OCI-LY1 (cell line): ENCODE measurements around the gene MBNL1.

Source experiments
- H2AFZ ChIP-seq: fragments of 200-600 bp; sonication (generic), shearing (Covaris generic); 2 replicates; pipeline ENCODE4 v1.6.0; 2014; ENCODE audit warnings: antibody characterized with exemption, mild to moderate bottlenecking, low read length
- H3F3A ChIP-seq: fragments of 200-600 bp; sonication (generic), shearing (Covaris generic); 2 replicates; pipeline ENCODE4 v1.6.0; 2014; ENCODE audit warnings: mild to moderate bottlenecking, antibody characterized with exemption, low read length, moderate library complexity; ENCODE audit not compliant: insufficient read depth
- H3K27ac ChIP-seq: fragments of 200-600 bp; sonication (generic); 2 replicates; pipeline ENCODE4 v1.5.1; 2014; ENCODE audit warnings: low read length, mixed run types, mild to moderate bottlenecking, low read depth; ENCODE audit not compliant: poor library complexity, severe bottlenecking
- H3K27me3 ChIP-seq: fragments of 200-600 bp; sonication (generic); 2 replicates; pipeline ENCODE4 v1.6.0; 2014; ENCODE audit warnings: antibody characterized with exemption, mild to moderate bottlenecking, low read length, moderate library complexity; ENCODE audit not compliant: insufficient read depth
- H3K36me3 ChIP-seq: fragments of 200-600 bp; sonication (generic); 2 replicates; pipeline ENCODE4 v1.6.1; 2014; ENCODE audit warnings: mild to moderate bottlenecking, antibody characterized with exemption, low read length, moderate library complexity, mixed read lengths; ENCODE audit not compliant: insufficient read depth
- H3K4me1 ChIP-seq: fragments of 200-600 bp; sonication (generic); 2 replicates; pipeline ENCODE4 v1.5.1; 2014; ENCODE audit warnings: mild to moderate bottlenecking, low read length, moderate library complexity; ENCODE audit not compliant: insufficient read depth, severe bottlenecking
- H3K4me2 ChIP-seq: fragments of 200-600 bp; sonication (generic), shearing (Covaris generic); 2 replicates; pipeline ENCODE4 v1.6.1; 2014; ENCODE audit warnings: low read length
- H3K4me3 ChIP-seq: fragments of 200-600 bp; sonication (generic); 2 replicates; pipeline ENCODE4 v1.5.1; 2014; ENCODE audit warnings: low read length, low read depth, mild to moderate bottlenecking, mixed read lengths; ENCODE audit not compliant: poor library complexity, severe bottlenecking
- H3K79me2 ChIP-seq: fragments of 200-600 bp; shearing (Covaris generic); 2 replicates; pipeline ENCODE4 v1.6.1; 2016; ENCODE audit warnings: mixed run types, low read length, mixed read lengths; ENCODE audit not compliant: insufficient read depth
- H3K9ac ChIP-seq: fragments of 200-600 bp; sonication (generic), shearing (Covaris generic); 2 replicates; pipeline ENCODE4 v1.6.1; 2014; ENCODE audit warnings: mild to moderate bottlenecking, low read length, mixed read lengths
- H3K9me2 ChIP-seq: fragments of 200-600 bp; sonication (generic), shearing (Covaris generic); 2 replicates; pipeline ENCODE4 v1.6.1; 2014; ENCODE audit warnings: low read depth, mild to moderate bottlenecking, low read length, mixed read lengths
- H3K9me3 ChIP-seq: fragments of 200-600 bp; shearing (Covaris generic); 2 replicates; pipeline ENCODE4 v1.6.1; 2014; ENCODE audit warnings: low read length, mixed read lengths
- H4K20me1 ChIP-seq: fragments of 200-600 bp; sonication (generic), shearing (Covaris generic); 2 replicates; pipeline ENCODE4 v1.6.0; 2016; ENCODE audit warnings: mild to moderate bottlenecking, low read length; ENCODE audit not compliant: insufficient read depth
- EZH2 ChIP-seq: fragments of 200-600 bp; sonication (generic), shearing (Covaris generic); IDR thresholded peaks from 2 replicates; pipeline ENCODE4 v1.8.0; 2017; ENCODE audit warnings: borderline replicate concordance, mixed run types, mild to moderate bottlenecking, antibody characterized with exemption, low read length, moderate library complexity, mixed read lengths
- TF ChIP-seq, protein P1 (sequence below): fragments of 200-600 bp; sonication (generic), shearing (Covaris generic); IDR thresholded peaks from 2 replicates; pipeline ENCODE4 v1.5.1; 2017; ENCODE audit warnings: mild to moderate bottlenecking, antibody characterized with exemption, low read length, moderate library complexity, mixed read lengths

Gene MBNL1

DNA sequence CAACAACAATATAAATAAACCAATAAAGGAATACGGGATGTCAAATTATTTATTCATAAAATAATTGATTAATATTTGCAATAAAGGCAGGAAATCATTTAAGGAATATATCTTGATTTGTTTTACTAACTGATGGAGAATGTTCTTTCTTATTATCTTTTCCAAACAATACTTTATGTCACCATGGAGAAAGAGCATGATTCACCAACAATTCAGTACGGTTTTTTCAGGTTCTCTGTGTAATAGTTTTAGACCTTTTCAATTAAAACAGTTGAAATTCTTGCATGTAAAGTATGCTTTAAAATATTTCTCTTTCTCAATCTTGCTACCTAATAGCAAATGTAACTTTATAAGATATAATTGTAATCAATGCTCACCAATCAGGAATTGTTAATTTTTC lies 41.7 kb upstream of the MBNL1 start:
- Histone ChIP-seq H4K20me1 (no peaks in the 10 kb centered on the region), H3K79me2 (no peaks in the 10 kb centered on the region), H3K9me3 (no peaks in the 10 kb centered on the region), H3K27me3 (no peaks in the 10 kb centered on the region), H3F3A (no peaks in the 10 kb centered on the region), H3K27ac (no peak overlapping the region), H2AFZ (no peak overlapping the region), H3K4me3 (no peak overlapping the region), H3K36me3 (no peaks in the 10 kb centered on the region), H3K4me1 (peaks cover 22% of the 10 kb centered on the region), H3K9ac (no peak overlapping the region), H3K4me2 (no peak overlapping the region), H3K9me2 (no peaks in the 10 kb centered on the region)
- no peak for TF ChIP-seq EZH2
- TF ChIP-seq, protein P1, sequence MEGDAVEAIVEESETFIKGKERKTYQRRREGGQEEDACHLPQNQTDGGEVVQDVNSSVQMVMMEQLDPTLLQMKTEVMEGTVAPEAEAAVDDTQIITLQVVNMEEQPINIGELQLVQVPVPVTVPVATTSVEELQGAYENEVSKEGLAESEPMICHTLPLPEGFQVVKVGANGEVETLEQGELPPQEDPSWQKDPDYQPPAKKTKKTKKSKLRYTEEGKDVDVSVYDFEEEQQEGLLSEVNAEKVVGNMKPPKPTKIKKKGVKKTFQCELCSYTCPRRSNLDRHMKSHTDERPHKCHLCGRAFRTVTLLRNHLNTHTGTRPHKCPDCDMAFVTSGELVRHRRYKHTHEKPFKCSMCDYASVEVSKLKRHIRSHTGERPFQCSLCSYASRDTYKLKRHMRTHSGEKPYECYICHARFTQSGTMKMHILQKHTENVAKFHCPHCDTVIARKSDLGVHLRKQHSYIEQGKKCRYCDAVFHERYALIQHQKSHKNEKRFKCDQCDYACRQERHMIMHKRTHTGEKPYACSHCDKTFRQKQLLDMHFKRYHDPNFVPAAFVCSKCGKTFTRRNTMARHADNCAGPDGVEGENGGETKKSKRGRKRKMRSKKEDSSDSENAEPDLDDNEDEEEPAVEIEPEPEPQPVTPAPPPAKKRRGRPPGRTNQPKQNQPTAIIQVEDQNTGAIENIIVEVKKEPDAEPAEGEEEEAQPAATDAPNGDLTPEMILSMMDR: no peak

DNA sequence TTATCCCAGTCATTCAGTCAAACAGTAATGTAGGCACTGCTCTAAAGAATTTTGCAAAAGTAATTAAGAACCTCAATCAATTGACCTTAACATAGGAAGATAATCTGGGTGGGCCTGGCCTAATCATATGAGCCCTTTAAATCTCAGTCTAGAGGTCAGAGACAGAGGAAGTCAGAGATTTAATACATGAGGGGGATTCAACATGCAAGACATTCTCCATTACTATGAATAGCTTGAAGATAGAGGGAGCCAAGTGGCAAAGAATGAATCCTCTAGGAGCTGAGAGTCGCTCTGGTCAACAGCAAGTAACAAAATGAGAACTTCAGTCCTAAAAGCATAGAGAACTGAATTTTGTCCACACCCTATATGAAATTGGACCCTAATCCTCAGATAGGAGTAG lies 39.0 kb upstream of the MBNL1 start:
- Histone ChIP-seq H3F3A (no peaks in the 10 kb centered on the region), H3K27me3 (no peaks in the 10 kb centered on the region), H4K20me1 (no peaks in the 10 kb centered on the region), H3K4me2 (no peak overlapping the region), H3K36me3 (no peaks in the 10 kb centered on the region), H3K9ac (no peak overlapping the region), H3K9me3 (no peaks in the 10 kb centered on the region), H3K4me1 (peaks cover 10% of the 10 kb centered on the region), H3K9me2 (no peaks in the 10 kb centered on the region), H3K4me3 (no peak overlapping the region), H3K79me2 (no peaks in the 10 kb centered on the region), H2AFZ (no peak overlapping the region), H3K27ac (no peak overlapping the region)
- TF ChIP-seq, protein P1: no peak
- TF ChIP-seq EZH2: no peak

DNA sequence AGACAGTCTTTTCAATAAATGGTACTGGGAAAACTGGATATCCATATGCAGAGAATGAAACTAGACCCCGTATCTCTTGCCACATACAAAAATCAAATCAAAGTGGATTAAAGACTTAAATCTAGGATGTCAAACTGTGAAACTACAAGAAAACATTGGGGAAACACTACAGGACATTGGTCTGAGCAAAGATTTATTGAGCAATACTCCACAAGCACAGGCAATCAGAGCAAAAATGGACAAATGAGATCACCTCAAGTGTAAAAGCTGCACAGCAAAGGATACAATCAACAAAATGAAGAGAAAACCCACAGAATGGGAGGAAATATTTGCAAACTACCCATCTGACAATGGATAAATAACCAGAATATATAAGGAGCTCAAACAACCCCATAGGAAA lies 38.4 kb upstream of the MBNL1 start:
- Histone ChIP-seq H3F3A (no peaks in the 10 kb centered on the region), H3K4me1 (peaks cover 4% of the 10 kb centered on the region), H3K9ac (no peak overlapping the region), H4K20me1 (no peaks in the 10 kb centered on the region), H3K9me2 (no peaks in the 10 kb centered on the region), H3K27ac (no peak overlapping the region), H2AFZ (no peak overlapping the region), H3K4me3 (no peak overlapping the region), H3K36me3 (no peaks in the 10 kb centered on the region), H3K79me2 (no peaks in the 10 kb centered on the region), H3K27me3 (no peaks in the 10 kb centered on the region), H3K4me2 (no peak overlapping the region), H3K9me3 (no peaks in the 10 kb centered on the region)
- TF ChIP-seq, protein P1: no peak
- no peak for TF ChIP-seq EZH2
